HEK293 (cell line): ENCODE measurements around the gene TUT4.

Experiments
- CTCF ChIA-PET: fragments of 350-600 bp; formaldehyde crosslinking; extraction: SDS; loops from one replicate; lab custom pipeline; 2021; ENCODE audit warnings: antibody characterized with exemption; lab: Yijun Ruan, JAX
- POLR2A ChIA-PET: fragments of 300-600 bp; formaldehyde crosslinking; extraction: SDS; loops from one replicate; lab custom pipeline; 2020; ENCODE audit warnings: antibody characterized with exemption, inconsistent platforms; lab: Yijun Ruan, JAX
- H3K27ac ChIP-seq: fragments of 200-500 bp; sonication (Bioruptor generic); 2 replicates; pipeline ENCODE4 v1.5.1; 2014; ENCODE audit warnings: low read depth, low read length, control low read depth, inconsistent platforms; ENCODE audit errors: extremely low read depth
- H3K36me3 ChIP-seq, 2 experiments: fragments of 200-500 bp in 1 of 2; sonication (Bioruptor generic) in 1 of 2; 1 replicate in 1 of 2; 2 replicates in 1 of 2; pipeline ENCODE4 v1.5.1; 2014 to 2017; ENCODE audit warnings: inconsistent platforms in 2 of 2, low read length in 2 of 2; ENCODE audit not compliant: control insufficient read depth in 2 of 2, insufficient read depth in 1 of 2
- H3K4me1 ChIP-seq: fragments of 200-500 bp; sonication (Bioruptor generic); 2 replicates; pipeline ENCODE4 v1.5.1; 2014; ENCODE audit warnings: mild to moderate bottlenecking, low read length, inconsistent platforms; ENCODE audit not compliant: control insufficient read depth, insufficient read depth
- H3K4me3 ChIP-seq: 2 replicates; pipeline ENCODE4 v1.5.1; 2011; ENCODE audit warnings: low read depth, mild to moderate bottlenecking, control low read depth, low read length, moderate library complexity
- H3K9me3 ChIP-seq: fragments of 200-500 bp; sonication (Bioruptor generic); 2 replicates; pipeline ENCODE4 v1.5.1; 2014; ENCODE audit warnings: low read depth, low read length, inconsistent platforms; ENCODE audit not compliant: control insufficient read depth, insufficient read depth
- SCRT1 ChIP-seq: fragments of 450-650 bp; formaldehyde crosslinking; IDR thresholded peaks from 2 replicates; pipeline ENCODE4 v1.5.1; 2016; ENCODE audit warnings: missing biosample characterization, missing genetic modification characterization, borderline replicate concordance
- SCRT2 ChIP-seq: fragments of 450-650 bp; formaldehyde crosslinking; IDR thresholded peaks from 2 replicates; pipeline ENCODE4 v1.5.1; 2016; ENCODE audit warnings: missing biosample characterization, missing genetic modification characterization
- SP2 ChIP-seq: fragments of 450-650 bp; formaldehyde crosslinking; IDR thresholded peaks from 2 replicates; pipeline ENCODE4 v1.5.1; 2016; ENCODE audit warnings: missing biosample characterization, missing genetic modification characterization
- SP7 ChIP-seq: fragments of 450-650 bp; formaldehyde crosslinking; IDR thresholded peaks from 2 replicates; pipeline ENCODE4 v1.5.1; 2016; ENCODE audit warnings: missing biosample characterization, missing genetic modification characterization
- ZBTB26 ChIP-seq: fragments of 450-650 bp; formaldehyde crosslinking; optimal IDR thresholded peaks from 2 replicates; pipeline ENCODE3; 2016; ENCODE audit warnings: missing biosample characterization, mild to moderate bottlenecking, missing genetic modification characterization
- ZBTB7A ChIP-seq: fragments of 450-650 bp; formaldehyde crosslinking; IDR thresholded peaks from 2 replicates; pipeline ENCODE4 v1.5.1; 2016; ENCODE audit warnings: low read depth, missing biosample characterization, missing genetic modification characterization
- ZEB2 ChIP-seq: fragments of 450-650 bp; formaldehyde crosslinking; IDR thresholded peaks from 2 replicates; pipeline ENCODE4 v1.5.1; 2016; ENCODE audit warnings: missing biosample characterization, missing genetic modification characterization
- ZNF16 ChIP-seq: fragments of 450-650 bp; formaldehyde crosslinking; IDR thresholded peaks from 2 replicates; pipeline ENCODE4 v1.5.1; 2016; ENCODE audit warnings: low read depth, missing biosample characterization, missing genetic modification characterization
- ZNF211 ChIP-seq: fragments of 450-650 bp; formaldehyde crosslinking; IDR thresholded peaks from 2 replicates; pipeline ENCODE4 v1.5.1; 2016; ENCODE audit warnings: low read depth, missing biosample characterization, missing genetic modification characterization
- ZNF398 ChIP-seq: fragments of 450-650 bp; formaldehyde crosslinking; IDR thresholded peaks from 2 replicates; pipeline ENCODE4 v1.5.1; 2017; ENCODE audit warnings: missing biosample characterization, missing genetic modification characterization
- ZNF571 ChIP-seq: fragments of 450-650 bp; formaldehyde crosslinking; IDR thresholded peaks from 2 replicates; pipeline ENCODE4 v1.5.0; 2017; ENCODE audit warnings: missing biosample characterization, missing genetic modification characterization
- ZNF626 ChIP-seq: fragments of 450-650 bp; sonication (Bioruptor Pico); formaldehyde crosslinking; IDR thresholded peaks from 2 replicates; pipeline ENCODE4 v1.5.1; 2018; ENCODE audit warnings: missing biosample characterization, missing genetic modification characterization, inconsistent platforms
- TF ChIP-seq, protein P1 (sequence below): fragments of 450-650 bp; formaldehyde crosslinking; IDR thresholded peaks from 2 replicates; pipeline ENCODE4 v1.5.1; 2016; ENCODE audit warnings: missing biosample characterization, missing genetic modification characterization
- TF ChIP-seq, protein P2 (sequence below): fragments of 450-650 bp; formaldehyde crosslinking; IDR thresholded peaks from 2 replicates; pipeline ENCODE4 v1.5.1; 2016; ENCODE audit warnings: missing biosample characterization, missing genetic modification characterization, low read depth

TUT4 gene

GRCh38 chr1:52574594-52574993 is 21.7 kb upstream of the TUT4 start:
- H3K4me3 ChIP-seq, result no peak overlapping the region
- H3K9me3 ChIP-seq, result no peaks in the 10 kb centered on the region
- H3K27ac ChIP-seq, result no peak overlapping the region
- no peaks in the 10 kb centered on the region for H3K4me1 ChIP-seq
- POLR2A ChIA-PET, result no interaction called here
- no peaks in the 10 kb centered on the region for H3K36me3 ChIP-seq
- CTCF ChIA-PET, result no interaction called here
- TF ChIP-seq, protein P1, sequence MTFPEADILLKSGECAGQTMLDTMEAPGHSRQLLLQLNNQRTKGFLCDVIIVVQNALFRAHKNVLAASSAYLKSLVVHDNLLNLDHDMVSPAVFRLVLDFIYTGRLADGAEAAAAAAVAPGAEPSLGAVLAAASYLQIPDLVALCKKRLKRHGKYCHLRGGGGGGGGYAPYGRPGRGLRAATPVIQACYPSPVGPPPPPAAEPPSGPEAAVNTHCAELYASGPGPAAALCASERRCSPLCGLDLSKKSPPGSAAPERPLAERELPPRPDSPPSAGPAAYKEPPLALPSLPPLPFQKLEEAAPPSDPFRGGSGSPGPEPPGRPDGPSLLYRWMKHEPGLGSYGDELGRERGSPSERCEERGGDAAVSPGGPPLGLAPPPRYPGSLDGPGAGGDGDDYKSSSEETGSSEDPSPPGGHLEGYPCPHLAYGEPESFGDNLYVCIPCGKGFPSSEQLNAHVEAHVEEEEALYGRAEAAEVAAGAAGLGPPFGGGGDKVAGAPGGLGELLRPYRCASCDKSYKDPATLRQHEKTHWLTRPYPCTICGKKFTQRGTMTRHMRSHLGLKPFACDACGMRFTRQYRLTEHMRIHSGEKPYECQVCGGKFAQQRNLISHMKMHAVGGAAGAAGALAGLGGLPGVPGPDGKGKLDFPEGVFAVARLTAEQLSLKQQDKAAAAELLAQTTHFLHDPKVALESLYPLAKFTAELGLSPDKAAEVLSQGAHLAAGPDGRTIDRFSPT (tag by site-specific recombination), result peak; percentile 75; the same call in 1 of the 2 replicates
- TF ChIP-seq ZNF626 (tag by site-specific recombination), result no peak
- TF ChIP-seq ZEB2, result peak; percentile 55; the same call in 1 of the 2 replicates
- TF ChIP-seq SP7 (tag by site-specific recombination), result 0 out of 2 replicates have a peak, but pooled peaks have one; percentile 17
- no peak for TF ChIP-seq ZBTB7A (tag by site-specific recombination)
- TF ChIP-seq ZBTB26 (tag by site-specific recombination), result no peak

- Histone ChIP-seq H3K4me1 (no peaks in the 10 kb centered on the region), H3K4me3 (no peak overlapping the region), H3K27ac (no peak overlapping the region), H3K9me3 (no peaks in the 10 kb centered on the region)
- ChIA-PET CTCF (no interaction called here), POLR2A (no interaction called here)
- TF ChIP-seq, protein P2, sequence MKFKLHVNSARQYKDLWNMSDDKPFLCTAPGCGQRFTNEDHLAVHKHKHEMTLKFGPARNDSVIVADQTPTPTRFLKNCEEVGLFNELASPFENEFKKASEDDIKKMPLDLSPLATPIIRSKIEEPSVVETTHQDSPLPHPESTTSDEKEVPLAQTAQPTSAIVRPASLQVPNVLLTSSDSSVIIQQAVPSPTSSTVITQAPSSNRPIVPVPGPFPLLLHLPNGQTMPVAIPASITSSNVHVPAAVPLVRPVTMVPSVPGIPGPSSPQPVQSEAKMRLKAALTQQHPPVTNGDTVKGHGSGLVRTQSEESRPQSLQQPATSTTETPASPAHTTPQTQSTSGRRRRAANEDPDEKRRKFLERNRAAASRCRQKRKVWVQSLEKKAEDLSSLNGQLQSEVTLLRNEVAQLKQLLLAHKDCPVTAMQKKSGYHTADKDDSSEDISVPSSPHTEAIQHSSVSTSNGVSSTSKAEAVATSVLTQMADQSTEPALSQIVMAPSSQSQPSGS, result peak; percentile 67; the same call in 1 of the 2 replicates
- TF ChIP-seq SCRT2 (tag by site-specific recombination) (0 out of 2 replicates have a peak, but pooled peaks have one; percentile 38), ZNF398 (peak; percentile 73), ZNF16 (tag by site-specific recombination) (no peak), SCRT1 (tag by site-specific recombination) (0 out of 2 replicates have a peak, but pooled peaks have one; percentile 12), ZNF571 (tag by site-specific recombination) (no peak)
- TF ChIP-seq, all 188 proteins: peak for 4
- no peaks in the 10 kb centered on the region for H3K36me3 ChIP-seq
Measured at GRCh38 chr1:52572387-52572786, 19.5 kb upstream of the TUT4 start.

DNA sequence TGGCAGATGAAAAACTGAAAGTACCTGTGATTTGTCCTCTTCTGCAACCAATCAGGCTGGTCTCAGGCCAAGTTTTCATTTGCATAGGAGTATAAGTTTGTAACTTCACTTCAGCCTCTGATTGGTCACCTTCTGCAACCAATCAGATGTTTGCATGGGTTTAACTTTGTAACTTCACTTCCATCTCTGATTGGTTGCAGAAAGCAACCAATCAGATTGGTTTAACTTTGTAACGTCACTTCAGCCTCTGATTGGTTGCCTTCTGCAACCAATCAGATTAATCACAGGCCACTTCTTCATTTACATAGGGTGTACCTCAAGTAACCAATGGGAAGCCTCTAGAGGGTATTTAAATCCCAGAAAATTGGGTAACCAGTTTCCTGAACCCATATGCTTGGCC is 18.9 kb upstream of the TUT4 start:
- TF ChIP-seq ZNF211 (tag by site-specific recombination), result no peak
- peak; percentile 58 for TF ChIP-seq SP2 (tag by site-specific recombination)
- Histone ChIP-seq H3K4me3 (no peak overlapping the region), H3K36me3 (no peaks in the 10 kb centered on the region), H3K27ac (no peak overlapping the region), H3K4me1 (no peaks in the 10 kb centered on the region), H3K9me3 (no peaks in the 10 kb centered on the region)
- CTCF ChIA-PET, result no interaction called here
- POLR2A ChIA-PET, result no interaction called here
